Muscle of back (tissue), 11 donors: Measurements from ENCODE around the gene NCOR2. TPM values are rescaled to one million over a fixed set of nuclear protein-coding genes. Genes with fewer than 3 reads are reported as not detected.

Source experiments
- DNase-seq, 3 donors: peaks; one replicate each; pipeline versions ENCODE4 v3.0.0 to v3.0.0-alpha.2; 2013
- polyA plus RNA-seq, 10 donors: library from polyadenylated mRNA; unstranded; fragments of 120-200 nt; gene quantifications; one replicate each; pipeline ENCODE4 v1.2.1, GENCODE V29; 2013; ENCODE audit not compliant: insufficient read length in 10 of 10

Gene NCOR2
- polyA plus RNA-seq, 10 donors = 74.2 to 121 (median 96.5) TPM

DNA sequence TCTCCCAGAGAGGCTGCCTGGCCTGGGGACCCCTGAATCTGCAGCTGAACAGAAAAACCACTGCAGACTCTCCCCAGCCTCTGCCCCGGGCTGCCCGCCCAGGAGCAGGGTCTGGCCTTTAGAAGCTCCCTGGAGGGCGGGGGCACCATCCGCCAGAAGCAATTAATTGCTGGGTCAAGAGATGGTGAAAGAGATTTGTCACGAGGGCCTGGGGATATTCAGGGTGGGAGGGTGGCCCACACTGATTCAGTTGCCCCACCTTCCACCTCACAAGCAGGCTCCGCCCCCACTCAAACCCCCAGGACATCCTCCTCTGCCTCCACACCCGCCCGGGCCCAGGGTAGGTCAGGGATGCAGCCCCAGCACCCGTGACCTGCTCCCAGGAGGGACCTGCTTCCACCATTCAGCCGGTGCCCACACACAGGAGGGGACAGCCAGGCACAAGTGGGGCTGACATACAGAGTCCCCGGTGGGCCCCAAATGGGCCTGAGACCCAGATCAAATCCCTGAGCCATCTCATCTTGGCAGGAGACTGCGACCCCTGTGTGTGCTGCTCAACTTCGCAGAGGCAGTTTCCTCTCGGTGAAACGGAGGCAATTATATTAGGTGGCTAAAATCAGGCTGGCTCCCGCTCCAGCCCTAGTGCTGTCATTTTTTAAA, 23.0 kb downstream of the NCOR2 start:
- no peak for DNase-seq

DNA sequence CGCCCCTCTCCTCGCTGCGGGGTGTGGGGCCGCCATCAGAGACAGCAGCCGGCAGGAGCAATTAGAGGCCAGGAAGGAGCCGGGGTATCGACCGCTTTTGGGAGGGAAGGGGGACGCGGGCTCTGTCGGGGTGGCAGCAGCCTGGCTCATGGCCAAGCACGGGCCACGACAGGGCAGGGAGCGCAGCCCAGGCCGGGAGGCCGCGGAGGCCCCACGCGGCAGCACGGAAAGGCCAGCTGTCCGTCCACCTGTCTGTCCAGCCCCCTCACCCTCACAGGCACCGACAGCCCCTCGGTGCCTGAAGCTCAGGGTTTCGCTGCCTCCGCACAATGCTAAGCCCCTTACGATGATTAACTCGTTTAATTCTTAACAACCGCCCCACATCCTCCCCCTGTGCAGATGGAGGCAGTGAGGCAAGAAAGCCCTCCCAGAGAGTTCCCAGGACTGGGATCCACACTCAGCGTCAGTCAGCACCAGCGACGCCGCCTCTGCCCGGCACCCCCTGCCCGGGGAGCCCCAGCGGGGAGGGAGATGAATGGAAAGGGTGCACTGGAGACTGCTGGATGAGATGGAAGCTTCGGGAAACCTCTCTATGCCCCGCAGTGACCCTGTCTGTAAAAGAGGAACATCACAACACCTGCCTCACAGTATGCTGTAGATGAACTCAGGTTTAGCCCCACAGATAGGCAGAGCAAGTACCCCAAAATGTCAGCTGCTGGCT, 23.7 kb downstream of the NCOR2 start:
- DNase-seq = no peak

DNA sequence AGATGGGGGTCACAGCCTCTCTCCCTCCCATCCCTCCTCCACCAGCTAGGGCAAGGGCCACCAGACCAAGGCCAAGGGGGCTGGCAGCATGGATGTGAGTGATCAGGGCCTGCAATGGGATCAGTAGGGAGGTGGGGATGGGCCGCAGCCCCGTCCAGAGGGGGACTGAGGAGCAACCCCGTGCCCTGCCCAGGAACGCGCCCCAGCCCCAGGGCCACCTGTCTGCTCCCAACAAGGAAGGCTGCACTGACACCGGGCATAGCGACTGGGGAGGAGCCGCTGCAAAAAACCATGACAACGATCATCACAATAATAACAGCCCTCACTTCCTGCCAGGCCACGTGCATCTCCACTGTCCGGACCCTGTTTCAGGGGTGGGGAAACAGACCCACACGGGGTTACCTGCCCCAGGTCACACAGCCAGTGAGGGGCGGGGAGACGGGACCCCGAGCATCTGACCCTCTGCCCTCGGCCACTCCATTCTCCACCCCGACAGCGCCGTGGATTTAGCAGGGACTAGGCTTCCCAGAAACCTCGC, 24.3 kb downstream of the NCOR2 start:
- DNase-seq = peak in 1 of 3 donors; percentile 91

DNA sequence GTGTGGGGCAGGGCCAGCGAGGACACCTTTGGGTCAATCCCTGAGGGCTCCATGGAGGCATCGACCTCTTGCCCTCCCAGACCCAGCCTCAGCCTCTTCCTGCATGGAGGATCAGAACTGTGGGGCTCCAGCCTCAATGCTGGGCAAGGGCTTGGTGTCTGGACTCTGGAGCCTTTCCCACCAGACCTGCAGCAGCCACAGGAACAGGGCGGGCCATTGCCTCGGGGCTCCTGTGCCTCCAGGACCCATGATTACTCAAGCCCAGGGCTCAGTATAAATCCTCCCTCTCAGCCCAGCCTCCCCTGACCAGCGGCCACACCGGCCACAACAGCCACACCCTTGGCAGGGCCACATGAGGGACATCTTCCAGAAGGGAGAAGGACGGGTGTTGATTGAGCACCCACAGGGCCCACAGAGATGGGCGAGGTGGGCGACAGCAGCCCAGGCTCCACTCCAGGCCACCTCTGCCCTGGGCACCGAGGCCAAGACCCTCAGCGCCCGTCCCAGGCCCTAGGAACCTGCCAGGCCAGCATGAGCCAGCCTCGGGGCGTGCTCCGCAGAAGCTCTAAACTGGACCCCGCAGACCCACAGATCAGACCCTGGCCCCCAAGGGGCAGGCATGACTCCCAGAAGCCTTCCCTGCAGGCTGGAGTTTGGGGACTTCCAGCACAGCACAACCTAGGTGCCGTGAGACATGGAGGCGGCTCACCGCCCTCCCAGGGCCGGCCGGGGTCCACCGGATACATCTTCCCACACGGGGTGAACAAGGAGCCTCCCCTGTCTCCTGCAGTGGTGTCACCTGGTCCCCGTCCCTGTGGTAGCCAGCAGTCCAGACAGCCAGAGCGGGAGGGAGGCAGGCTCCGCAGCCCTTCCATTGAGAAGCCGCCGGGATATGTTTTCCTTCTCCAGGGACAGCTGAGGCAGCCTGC, 25.1 kb downstream of the NCOR2 start:
- no peak for DNase-seq

DNA sequence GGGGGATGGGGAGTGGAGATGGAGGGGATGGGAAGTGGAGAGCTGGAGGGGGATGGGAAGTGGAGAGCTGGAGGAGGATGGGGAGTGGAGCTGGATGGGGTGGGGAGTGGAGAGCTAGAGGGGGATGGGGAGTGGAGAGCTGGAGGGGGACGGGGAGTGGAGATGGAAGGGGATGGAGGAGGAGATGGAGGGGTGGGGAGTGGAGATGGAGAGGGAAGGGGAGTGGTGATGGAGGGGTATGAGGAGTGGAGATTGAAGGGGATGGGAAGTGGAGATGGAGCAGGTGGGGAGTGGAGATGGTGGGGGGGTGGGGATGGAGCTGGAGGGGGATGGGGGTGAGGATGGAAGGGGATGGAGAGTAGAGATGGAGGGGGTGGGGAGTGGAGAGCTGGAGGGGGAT, 26.1 kb downstream of the NCOR2 start:
- no peak for DNase-seq

DNA sequence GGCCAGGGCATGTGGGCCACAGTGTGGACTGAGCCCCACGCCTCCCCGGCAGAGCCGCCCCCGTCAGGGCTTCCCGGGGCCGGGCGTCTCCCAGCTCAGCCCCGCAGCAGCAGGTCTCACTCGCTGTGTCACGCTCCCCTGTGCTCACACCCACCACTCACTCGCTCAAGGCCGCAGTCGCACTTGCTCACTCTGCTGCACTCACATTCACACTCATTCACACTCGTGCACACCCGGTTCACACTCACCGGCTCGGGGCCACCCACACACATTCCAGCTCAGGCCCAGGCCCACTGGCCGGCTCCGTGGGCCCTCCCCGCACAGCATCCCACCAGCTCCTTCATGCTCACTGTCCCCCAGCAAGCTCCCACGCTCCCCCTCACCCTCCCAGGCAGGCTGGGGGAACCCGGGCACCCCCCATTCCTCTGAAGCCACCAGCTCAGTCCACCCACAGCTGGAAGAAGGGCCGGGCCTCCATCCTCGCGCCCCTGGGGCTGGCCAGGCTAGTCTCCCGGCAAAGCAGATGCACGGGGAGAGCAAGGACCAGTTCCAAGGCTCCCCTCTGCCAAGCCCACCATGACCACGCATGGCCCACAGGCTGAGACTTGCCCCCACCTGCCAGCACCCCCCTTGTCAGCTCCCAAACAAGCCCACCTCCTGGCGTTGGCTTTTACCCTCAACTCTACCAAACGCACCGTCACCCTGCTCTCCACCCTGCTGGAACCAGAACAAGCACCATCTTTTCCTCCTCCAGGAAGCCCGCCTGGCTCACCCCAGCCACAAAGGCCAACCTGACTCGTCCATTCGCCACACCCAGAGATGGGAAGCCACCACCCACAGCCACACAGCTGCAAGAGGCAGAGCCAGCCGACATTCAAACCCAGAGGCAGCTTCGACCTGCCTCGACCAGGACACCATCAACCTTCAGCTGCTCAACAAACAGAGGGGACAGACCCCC, 28.0 kb downstream of the NCOR2 start:
- no peak for DNase-seq

DNA sequence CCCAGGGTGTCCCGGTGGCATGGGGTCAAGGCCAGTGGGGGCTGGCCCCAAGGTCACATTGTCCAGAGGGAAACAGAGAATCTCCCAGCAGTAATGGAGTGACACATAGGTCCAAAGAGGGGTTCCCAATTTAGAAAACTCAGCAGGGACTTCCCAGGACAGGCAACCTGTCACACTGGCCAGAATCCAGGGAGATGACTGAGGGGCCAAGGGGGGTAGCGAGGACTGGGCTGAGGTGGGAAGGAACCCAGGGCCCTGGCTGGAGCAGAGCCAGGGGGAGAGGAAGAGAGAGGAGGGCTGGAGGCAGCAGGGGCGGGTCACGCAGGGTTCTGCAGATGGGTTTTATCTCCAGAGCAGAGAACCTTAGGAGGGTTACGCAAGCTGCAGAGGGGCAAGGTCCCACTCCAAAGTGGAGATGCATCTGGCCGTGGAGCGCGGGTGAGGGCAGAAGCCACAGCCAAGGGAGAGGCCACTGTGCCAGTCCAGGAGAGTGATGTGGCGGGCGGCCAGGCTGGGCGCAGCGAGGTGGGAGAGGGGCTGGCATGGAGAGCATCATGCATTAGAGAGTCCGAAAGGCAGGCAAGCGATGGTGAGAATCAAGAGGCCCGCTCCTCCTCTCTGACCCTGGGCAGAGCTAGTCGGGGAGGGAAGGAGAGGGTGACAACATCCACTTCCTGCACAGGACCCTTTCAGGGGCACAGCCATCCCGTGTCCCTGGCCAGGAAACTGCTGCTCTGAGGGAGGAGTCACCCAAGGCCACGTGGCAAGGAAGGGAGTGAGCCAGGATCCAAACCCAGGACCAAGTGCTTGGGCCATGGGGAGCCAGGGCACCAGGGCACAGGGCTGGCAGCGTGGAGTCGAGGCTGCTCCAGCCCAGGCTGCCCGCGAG, 29.0 kb downstream of the NCOR2 start:
- no peak for DNase-seq

DNA sequence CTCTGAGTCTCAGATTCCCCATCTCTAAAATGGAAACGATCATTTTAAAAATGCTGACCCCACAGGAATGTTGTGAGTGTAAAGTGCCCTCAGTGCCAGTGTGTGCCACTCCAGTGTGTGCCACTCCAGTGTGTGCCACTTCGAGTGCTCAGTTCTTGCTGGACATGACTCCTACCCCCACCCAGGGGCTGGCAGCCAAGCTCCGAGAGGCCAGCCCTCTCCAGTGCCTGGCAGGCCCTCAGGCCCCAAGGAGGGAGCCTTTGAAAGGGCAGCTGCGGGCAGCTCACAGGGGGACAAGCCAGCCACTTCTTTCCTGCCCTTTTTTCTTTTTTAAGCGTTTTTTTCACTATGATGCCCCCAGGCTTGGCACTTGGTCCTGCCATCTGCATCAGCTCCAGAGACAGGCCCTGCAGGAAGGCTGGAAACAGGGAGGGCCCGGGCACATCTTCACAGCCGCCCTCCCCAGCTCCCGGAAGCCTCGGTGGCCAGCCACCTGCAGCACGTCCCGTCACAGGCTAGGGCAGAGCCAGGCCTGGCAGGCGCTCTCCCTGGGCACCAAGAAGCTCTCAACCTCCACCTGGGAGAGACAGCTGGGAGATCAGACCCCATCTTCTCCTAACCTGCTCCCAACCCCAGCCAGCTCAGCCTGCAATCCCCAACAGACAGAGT, 29.8 kb downstream of the NCOR2 start:
- no peak for DNase-seq

DNA sequence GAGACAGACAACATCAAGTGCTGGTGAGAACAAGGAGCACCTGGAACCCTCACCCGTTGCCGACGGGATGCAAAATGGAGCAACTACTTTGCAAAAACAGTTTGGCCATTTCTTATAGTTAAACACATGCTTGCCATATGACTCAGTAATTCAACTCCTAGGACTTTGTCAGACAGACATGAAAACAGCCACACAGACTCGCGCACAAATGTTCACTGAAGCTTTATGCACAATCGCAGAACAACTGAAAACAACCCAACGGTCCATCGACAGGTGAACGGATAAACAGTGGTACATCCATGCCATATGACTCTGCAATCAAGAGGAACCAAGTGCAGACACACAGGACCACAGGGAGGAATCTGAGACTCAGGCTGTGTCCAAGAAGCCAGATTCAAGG, 30.8 kb downstream of the NCOR2 start:
- DNase-seq = no peak

DNA sequence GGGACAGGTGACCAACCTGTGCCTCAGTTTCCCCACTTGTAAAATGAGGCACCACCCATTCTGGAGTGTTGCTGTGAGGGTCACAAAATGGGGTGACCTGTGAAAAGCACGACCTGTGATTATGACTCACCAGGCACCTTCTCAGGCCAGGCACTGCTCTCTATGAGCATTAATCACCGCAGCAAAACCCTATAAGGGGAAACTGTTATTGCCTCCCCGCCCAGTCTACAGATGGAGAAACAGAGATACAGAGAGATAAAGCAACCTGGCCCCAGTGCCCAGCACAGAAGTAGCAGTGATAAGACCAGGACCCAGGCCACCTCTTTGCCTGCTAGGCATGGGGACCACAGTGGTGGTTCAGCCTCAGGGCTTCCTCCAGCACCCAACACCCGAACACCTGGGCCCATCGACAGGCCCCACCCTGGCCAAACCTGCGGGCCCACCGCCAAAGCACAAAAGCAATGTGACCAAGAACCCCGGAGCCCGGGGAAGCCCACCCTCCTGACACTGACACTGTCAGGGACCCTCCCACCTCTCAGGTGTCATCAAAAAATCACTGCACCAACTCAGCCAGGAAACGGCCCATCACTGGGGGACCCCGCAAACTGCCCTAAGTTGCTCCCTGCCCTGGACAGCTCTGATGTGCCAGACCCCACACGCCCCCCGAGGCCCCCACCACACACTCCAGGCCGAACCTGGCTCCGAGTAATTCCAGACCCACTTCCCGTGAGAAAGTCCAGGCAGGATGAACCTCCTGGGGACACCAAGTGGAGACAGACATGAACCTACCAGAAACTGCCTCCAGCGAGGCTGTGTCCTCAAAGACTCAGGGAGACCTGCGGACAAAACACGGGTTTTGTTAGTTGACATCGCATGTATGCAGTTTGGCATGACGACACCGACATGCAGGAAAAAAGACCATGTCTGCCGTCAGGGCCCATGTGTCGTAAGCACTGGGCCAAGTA, 32.4 kb downstream of the NCOR2 start:
- DNase-seq = no peak

DNA sequence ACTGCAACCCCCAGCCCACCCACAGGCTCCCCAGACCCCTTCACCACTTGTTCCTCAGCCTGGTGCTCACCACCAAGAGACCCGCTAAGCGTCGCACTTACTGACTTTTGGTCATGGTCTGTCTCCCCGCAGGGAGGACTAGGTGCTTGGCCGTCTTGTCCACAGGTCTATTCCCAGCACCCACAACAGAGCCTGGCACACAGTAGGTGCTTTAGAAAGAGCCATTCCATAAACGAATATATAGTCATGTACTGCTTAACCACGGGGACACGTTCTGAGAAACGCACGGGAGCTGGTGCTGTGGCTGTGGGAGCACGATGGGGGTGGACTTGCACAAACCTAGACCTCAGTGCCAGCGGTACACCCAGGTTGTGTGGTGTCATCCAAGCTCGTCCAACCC, 34.0 kb downstream of the NCOR2 start:
- DNase-seq = no peak

DNA sequence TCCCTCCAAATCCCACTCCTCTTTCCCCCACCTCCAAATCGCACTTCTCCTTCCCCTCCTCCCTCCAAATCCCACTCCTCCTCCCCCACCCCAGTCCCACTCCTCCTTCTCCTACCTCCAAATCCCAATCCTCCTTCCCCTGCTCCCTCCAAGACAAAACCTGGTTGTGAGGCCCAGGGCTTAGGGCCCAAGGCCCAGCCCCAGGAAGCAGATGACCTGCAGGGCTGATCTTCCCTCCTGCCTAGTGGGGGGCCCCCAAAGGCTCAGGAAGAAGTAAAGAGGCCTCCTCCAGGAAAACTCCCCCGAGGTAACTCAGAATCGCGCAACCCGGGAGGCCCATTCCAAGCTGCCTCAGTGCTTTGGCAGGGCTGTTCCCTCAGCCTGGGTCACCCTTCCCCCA, 34.4 kb downstream of the NCOR2 start:
- DNase-seq = no peak

DNA sequence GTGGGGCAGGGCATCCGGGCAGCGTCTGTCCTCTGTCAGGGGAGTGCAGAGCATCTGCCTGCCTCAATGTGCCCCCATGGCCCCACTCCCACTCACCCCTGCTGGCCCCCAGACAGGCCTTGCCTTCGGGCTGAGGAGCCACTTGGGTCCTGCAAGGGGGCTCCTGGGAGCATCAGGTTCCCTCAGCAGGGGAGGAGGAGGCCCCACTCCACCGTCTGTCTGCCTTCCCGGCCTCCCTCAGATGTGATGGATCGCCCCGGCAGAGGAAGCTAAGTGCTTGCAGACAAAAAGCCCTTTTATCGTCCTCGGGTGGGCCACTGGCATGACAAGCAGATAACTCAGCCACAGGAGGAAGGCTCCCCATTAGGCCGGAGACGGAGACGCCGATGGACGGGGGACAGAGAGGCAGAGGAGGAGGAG, 35.1 kb downstream of the NCOR2 start:
- DNase-seq = peak in 1 of 3 donors; percentile 56

DNA sequence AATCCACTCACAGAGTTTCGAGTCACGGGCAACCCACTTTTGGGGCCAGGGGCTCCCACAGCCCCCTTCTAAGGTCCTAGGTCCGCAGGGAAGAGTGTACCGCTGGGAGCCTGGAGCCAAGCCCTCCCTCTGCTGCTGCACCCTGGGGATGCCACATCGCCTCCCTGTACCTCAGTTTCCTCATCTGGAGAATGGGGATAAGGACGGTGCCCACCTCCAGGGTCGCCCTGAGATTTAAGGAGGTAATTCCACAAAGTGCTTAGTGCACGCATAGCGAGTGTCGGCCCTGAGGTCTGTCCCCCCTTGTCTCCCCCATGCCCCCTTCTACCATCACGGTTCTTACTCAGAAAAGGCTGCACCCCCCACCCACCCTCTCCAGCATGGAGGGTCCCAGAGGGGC, 35.5 kb downstream of the NCOR2 start:
- DNase-seq = no peak

DNA sequence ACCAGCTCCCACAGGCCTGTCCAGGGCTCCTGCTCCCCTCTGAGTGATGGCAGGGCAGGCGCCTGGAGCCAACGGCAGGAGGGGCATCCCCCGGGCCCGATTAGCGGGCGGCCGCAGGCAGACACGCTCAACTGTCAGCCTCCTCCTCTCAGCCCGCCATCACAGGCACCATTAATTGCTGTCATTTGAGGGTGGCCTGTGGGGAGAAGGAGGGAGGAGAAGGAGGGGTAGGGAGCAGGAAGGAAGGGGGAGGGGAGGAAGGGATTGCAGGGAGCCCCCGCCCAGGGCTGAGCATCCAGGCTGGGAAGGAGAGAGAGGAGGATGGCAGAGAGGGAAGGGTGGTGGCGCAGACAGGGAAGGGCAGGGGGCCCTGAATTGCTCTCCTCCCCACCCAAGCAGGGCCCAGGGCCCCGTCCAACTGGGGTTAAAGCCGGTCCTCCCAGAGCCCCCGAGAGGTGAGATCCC, 36.1 kb downstream of the NCOR2 start:
- DNase-seq = no peak

DNA sequence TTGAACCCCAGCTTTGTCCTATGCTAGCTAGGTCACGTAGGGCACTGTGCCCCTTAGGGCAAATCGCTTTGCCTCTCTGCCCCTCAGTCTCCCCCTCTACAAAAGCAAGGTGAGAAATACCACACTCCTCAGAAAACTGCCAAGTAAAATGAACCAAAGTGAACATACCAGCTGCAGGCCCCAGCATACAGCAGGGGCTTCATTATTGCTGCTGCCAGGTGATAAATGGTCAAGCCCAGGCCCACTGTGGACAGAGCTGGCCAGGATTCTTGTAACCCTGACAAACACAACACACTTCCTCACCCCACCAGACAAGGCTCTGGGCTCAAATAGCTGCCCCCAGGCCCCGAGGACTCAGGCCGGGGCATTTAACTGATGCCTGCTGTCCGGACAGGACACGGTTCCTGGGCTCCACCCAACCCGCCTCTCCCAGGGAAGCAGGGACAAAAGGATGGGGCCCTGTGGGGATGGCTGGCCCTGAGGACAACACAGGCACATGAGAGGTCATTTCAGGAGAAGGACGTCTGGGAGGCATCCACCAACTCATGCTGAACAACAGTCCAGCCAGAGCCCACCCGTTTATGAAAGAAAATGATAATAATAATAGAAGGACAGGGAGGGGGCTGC, 36.7 kb downstream of the NCOR2 start:
- DNase-seq = no peak

DNA sequence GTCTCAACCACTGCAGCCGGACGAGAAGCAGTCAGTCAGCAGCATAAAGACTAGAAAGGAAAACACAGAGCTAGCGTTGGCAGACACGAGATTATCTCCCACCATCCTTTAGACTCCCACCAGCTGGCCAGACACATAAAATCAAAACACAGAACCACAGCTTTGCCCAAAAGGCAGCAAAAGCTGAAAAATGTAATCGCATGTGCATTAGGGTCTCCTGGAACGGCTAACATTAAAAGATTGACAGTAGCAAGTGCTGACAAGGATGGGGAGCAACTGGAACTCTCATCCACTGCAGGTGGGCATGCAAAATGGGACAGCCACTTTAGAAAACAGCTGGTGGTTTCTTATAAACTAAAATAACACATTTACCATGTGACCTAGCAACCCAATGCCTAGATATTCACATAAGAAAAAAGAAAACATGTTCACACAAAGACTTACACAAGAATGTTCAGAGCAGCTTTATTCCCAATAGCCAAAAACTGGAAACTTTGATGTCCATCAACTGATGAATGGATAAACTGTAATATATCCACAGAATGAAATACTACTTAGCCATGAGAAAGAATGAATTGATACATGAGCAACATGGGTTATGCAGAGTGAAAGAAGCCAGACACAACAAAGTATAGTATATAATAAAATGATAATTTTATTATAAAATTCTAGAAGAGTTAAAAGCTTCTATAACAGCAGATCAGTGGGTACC, 37.7 kb downstream of the NCOR2 start:
- DNase-seq = no peak
